SK-N-SH treated with all-trans-retinoic acid at 6 μM for 48 hours (cell line): ENCODE data around the gene ZBTB32.

ENCODE experiments used
- ATAC-seq: fragments of 200-7000 bp; cut with Tn5 transposase; 3 replicates; pipeline ENCODE4 v1.9.1; 2020; ENCODE audit warnings: mild to moderate bottlenecking, moderate library complexity
- ARNTL ChIP-seq: fragments of 450-650 bp; formaldehyde crosslinking; IDR thresholded peaks from 2 replicates; pipeline ENCODE4 v1.5.0; 2020; ENCODE audit warnings: low read depth, mild to moderate bottlenecking, moderate library complexity, borderline replicate concordance
- BACH2 ChIP-seq: fragments of 250-450 bp; sonication (Bioruptor Pico); IDR thresholded peaks from 2 replicates; pipeline ENCODE4 v1.9.0; 2021; ENCODE audit warnings: mild to moderate bottlenecking, borderline replicate concordance
- CREB5 ChIP-seq: fragments of 250-450 bp; sonication (Bioruptor Pico); IDR thresholded peaks from 2 replicates; pipeline ENCODE4 v1.5.1; 2020; ENCODE audit warnings: low read depth, mild to moderate bottlenecking, moderate library complexity
- CSDC2 ChIP-seq: fragments of 250-450 bp; sonication (Bioruptor Pico); IDR thresholded peaks from 2 replicates; pipeline ENCODE4 v1.5.0; 2020; ENCODE audit warnings: mild to moderate bottlenecking, moderate library complexity
- CSRNP3 ChIP-seq: fragments of 250-450 bp; sonication (Bioruptor Pico); IDR thresholded peaks from 2 replicates; pipeline ENCODE4 v1.5.1; 2021; ENCODE audit warnings: mild to moderate bottlenecking, moderate library complexity
- ESRRG ChIP-seq: fragments of 250-450 bp; sonication (Bioruptor Pico); IDR thresholded peaks from 2 replicates; pipeline ENCODE4 v1.6.1; 2021; ENCODE audit warnings: mild to moderate bottlenecking
- ISL1 ChIP-seq: fragments of 250-450 bp; sonication (Bioruptor Pico); IDR thresholded peaks from 2 replicates; pipeline ENCODE4 v2.1.2; 2022; ENCODE audit warnings: mild to moderate bottlenecking, moderate library complexity
- OSR1 ChIP-seq: fragments of 250-450 bp; sonication (Bioruptor Pico); IDR thresholded peaks from 2 replicates; pipeline ENCODE4 v1.8.0; 2022; ENCODE audit warnings: moderate library complexity, mild to moderate bottlenecking, inconsistent platforms
- PPARA ChIP-seq: fragments of 250-450 bp; sonication (Bioruptor Pico); IDR thresholded peaks from 2 replicates; pipeline ENCODE4 v1.5.0; 2020; ENCODE audit warnings: mild to moderate bottlenecking, borderline replicate concordance
- RARB ChIP-seq: fragments of 250-450 bp; sonication (Bioruptor Pico); IDR thresholded peaks from 2 replicates; pipeline ENCODE4 v1.8.0; 2021; ENCODE audit warnings: mild to moderate bottlenecking, moderate library complexity
- SNAI2 ChIP-seq: fragments of 250-450 bp; sonication (Bioruptor Pico); IDR thresholded peaks from 2 replicates; pipeline ENCODE4 v1.5.0; 2020; ENCODE audit warnings: mild to moderate bottlenecking, moderate library complexity
- TCF4 ChIP-seq: fragments of 250-450 bp; sonication (Bioruptor Pico); IDR thresholded peaks from 2 replicates; pipeline ENCODE4 v1.8.0; 2021; ENCODE audit warnings: mild to moderate bottlenecking, moderate library complexity, borderline replicate concordance
- TOX ChIP-seq: fragments of 250-450 bp; sonication (Bioruptor Pico); IDR thresholded peaks from 2 replicates; pipeline ENCODE4 v1.8.0; 2021; ENCODE audit warnings: mild to moderate bottlenecking, moderate library complexity, borderline replicate concordance
- TSHZ2 ChIP-seq: fragments of 250-450 bp; sonication (Bioruptor Pico); IDR thresholded peaks from 2 replicates; pipeline ENCODE4 v1.5.0; 2020; ENCODE audit warnings: mild to moderate bottlenecking, moderate library complexity
- ZC3H10 ChIP-seq: fragments of 250-450 bp; sonication (Bioruptor Pico); IDR thresholded peaks from 2 replicates; pipeline ENCODE4 v1.5.1; 2021; ENCODE audit warnings: mild to moderate bottlenecking, moderate library complexity
- ZFP3 ChIP-seq: fragments of 250-450 bp; sonication (Bioruptor Pico); IDR thresholded peaks from 2 replicates; pipeline ENCODE4 v1.5.0; 2020; ENCODE audit warnings: mild to moderate bottlenecking, moderate library complexity
- ZFP30 ChIP-seq: fragments of 450-650 bp; formaldehyde crosslinking; IDR thresholded peaks from 2 replicates; pipeline ENCODE4 v1.5.0; 2022; ENCODE audit warnings: mild to moderate bottlenecking, moderate library complexity
- ZNF70 ChIP-seq: fragments of 450-650 bp; formaldehyde crosslinking; IDR thresholded peaks from 2 replicates; pipeline ENCODE4 v1.5.0; 2020; ENCODE audit warnings: mild to moderate bottlenecking, moderate library complexity
- ZNF8 ChIP-seq: fragments of 450-650 bp; formaldehyde crosslinking; IDR thresholded peaks from 2 replicates; pipeline ENCODE4 v1.5.0; 2020; ENCODE audit warnings: mild to moderate bottlenecking, moderate library complexity

Gene ZBTB32

GRCh38 chr19:35738887-35739229 is 34.5 kb downstream of the ZBTB32 start:
- no peak for ATAC-seq
- TF ChIP-seq ZNF8 (CRISPR knock-in tag) (no peak), BACH2 (no peak), OSR1 (CRISPR knock-in tag) (no peak), TSHZ2 (CRISPR knock-in tag) (no peak), SNAI2 (no peak), CSDC2 (CRISPR knock-in tag) (no peak), ZFP30 (CRISPR knock-in tag) (no peak), TCF4 (CRISPR knock-in tag) (no peak), PPARA (CRISPR knock-in tag) (no peak), ARNTL (CRISPR knock-in tag) (no peak), ISL1 (CRISPR knock-in tag) (no peak), TOX (CRISPR knock-in tag) (no peak), CSRNP3 (CRISPR knock-in tag) (no peak), ZFP3 (CRISPR knock-in tag) (no peak)

GRCh38 chr19:35739275-35740107 is 35.1 kb downstream of the ZBTB32 start:
- TF ChIP-seq CREB5 (CRISPR knock-in tag) = no peak
- no peak for TF ChIP-seq ZNF70 (CRISPR knock-in tag)
- TF ChIP-seq ISL1 (CRISPR knock-in tag) = no peak
- no peak for TF ChIP-seq ZFP3 (CRISPR knock-in tag)
- TF ChIP-seq OSR1 (CRISPR knock-in tag) = no peak
- TF ChIP-seq ZC3H10 = no peak
- TF ChIP-seq CSRNP3 (CRISPR knock-in tag) = no peak
- no peak for TF ChIP-seq TCF4 (CRISPR knock-in tag)
- TF ChIP-seq, all 23 proteins: peak for 0
- ATAC-seq = no peak; the same call in 2 of the 3 replicates

GRCh38 chr19:35740108-35740422 is 35.7 kb downstream of the ZBTB32 start:
- no peak for TF ChIP-seq ZFP3 (CRISPR knock-in tag)
- no peak for TF ChIP-seq TSHZ2 (CRISPR knock-in tag)
- TF ChIP-seq TOX (CRISPR knock-in tag) = no peak
- no peak for TF ChIP-seq PPARA (CRISPR knock-in tag)
- TF ChIP-seq RARB = no peak
- TF ChIP-seq ESRRG = no peak
- peak; percentile 27 for ATAC-seq
